RWPE2 (cell line): ENCODE results near the gene SLC15A1.

Experiments
- ATAC-seq: fragments of 200-7000 bp; cut with Tn5 transposase; 3 replicates; pipeline ENCODE4 v1.9.1; 2021; ENCODE audit warnings: low read depth
- DNase-seq: peaks from one replicate; pipeline ENCODE4 v3.0.0-alpha.2; 2020; ENCODE audit warnings: low spot score
- H3K27ac ChIP-seq: fragments of 450-650 bp; 2 replicates; pipeline ENCODE4 v1.5.1; 2017; ENCODE audit warnings: mild to moderate bottlenecking; ENCODE audit not compliant: poor library complexity, severe bottlenecking
- H3K27me3 ChIP-seq: fragments of 250-450 bp; sonication (Bioruptor Pico); 2 replicates; pipeline ENCODE4 v1.5.1; 2021; ENCODE audit warnings: mild to moderate bottlenecking, moderate library complexity; ENCODE audit not compliant: insufficient read depth, poor library complexity, severe bottlenecking
- H3K36me3 ChIP-seq: fragments of 250-450 bp; sonication (Bioruptor Pico); 2 replicates; pipeline ENCODE4 v1.5.1; 2020; ENCODE audit warnings: low read depth, mild to moderate bottlenecking, moderate library complexity
- H3K4me1 ChIP-seq: fragments of 250-450 bp; sonication (Bioruptor Pico); 2 replicates; pipeline ENCODE4 v1.5.1; 2021; ENCODE audit warnings: mild to moderate bottlenecking, moderate library complexity; ENCODE audit not compliant: insufficient read depth, poor library complexity, severe bottlenecking
- H3K4me3 ChIP-seq: fragments of 250-450 bp; sonication (Bioruptor Pico); 2 replicates; pipeline ENCODE4 v1.5.1; 2021; ENCODE audit warnings: mild to moderate bottlenecking, moderate library complexity; ENCODE audit not compliant: severe bottlenecking
- H3K9me3 ChIP-seq: fragments of 250-450 bp; sonication (Bioruptor Pico); 2 replicates; pipeline ENCODE4 v1.5.1; 2021; ENCODE audit warnings: mild to moderate bottlenecking, moderate library complexity; ENCODE audit not compliant: severe bottlenecking
- CTCF ChIP-seq: fragments of 450-650 bp; IDR thresholded peaks from one replicate; pipeline ENCODE4 v1.5.1; 2017; ENCODE audit warnings: mild to moderate bottlenecking, moderate library complexity; ENCODE audit not compliant: poor library complexity, severe bottlenecking

Gene SLC15A1

GRCh38 chr13:98792785-98793495 is 40.5 kb upstream of the SLC15A1 start:
- Histone ChIP-seq H3K9me3 (no peaks in the 10 kb centered on the region), H3K36me3 (peaks cover 21% of the 10 kb centered on the region), H3K4me3 (no peak overlapping the region), H3K27me3 (no peaks in the 10 kb centered on the region), H3K4me1 (no peaks in the 10 kb centered on the region), H3K27ac (no peak overlapping the region)
- ATAC-seq = no peak
- DNase-seq = no peak
- no peak for TF ChIP-seq CTCF

- Histone ChIP-seq H3K36me3 (peaks cover 21% of the 10 kb centered on the region), H3K4me3 (no peak overlapping the region), H3K27ac (no peak overlapping the region), H3K4me1 (no peaks in the 10 kb centered on the region), H3K9me3 (no peaks in the 10 kb centered on the region), H3K27me3 (no peaks in the 10 kb centered on the region)
- TF ChIP-seq CTCF = no peak
- DNase-seq = no peak
- ATAC-seq = no peak
These were observed 39.8 kb upstream of the SLC15A1 start for GRCh38 chr13:98792321-98792720.

- DNase-seq (no peak), ATAC-seq (no peak)
- Histone ChIP-seq H3K27ac (no peak overlapping the region), H3K9me3 (no peaks in the 10 kb centered on the region), H3K36me3 (peaks cover 21% of the 10 kb centered on the region), H3K27me3 (no peaks in the 10 kb centered on the region), H3K4me1 (no peaks in the 10 kb centered on the region), H3K4me3 (no peak overlapping the region)
- TF ChIP-seq CTCF = no peak
These were observed 39.1 kb upstream of the SLC15A1 start for GRCh38 chr13:98791611-98792010.

GRCh38 chr13:98787996-98788395 is 35.5 kb upstream of the SLC15A1 start:
- Histone ChIP-seq H3K4me1 (no peaks in the 10 kb centered on the region), H3K27me3 (no peaks in the 10 kb centered on the region), H3K27ac (no peak overlapping the region), H3K9me3 (no peaks in the 10 kb centered on the region), H3K36me3 (no peaks in the 10 kb centered on the region), H3K4me3 (no peak overlapping the region)
- no peak for DNase-seq
- TF ChIP-seq CTCF = no peak
- no peak for ATAC-seq

GRCh38 chr13:98787173-98787572 is 34.7 kb upstream of the SLC15A1 start:
- Histone ChIP-seq H3K9me3 (no peaks in the 10 kb centered on the region), H3K27me3 (no peaks in the 10 kb centered on the region), H3K4me1 (no peaks in the 10 kb centered on the region), H3K27ac (no peak overlapping the region), H3K4me3 (no peak overlapping the region), H3K36me3 (no peaks in the 10 kb centered on the region)
- TF ChIP-seq CTCF = no peak
- no peak for DNase-seq
- no peak for ATAC-seq
